Measurements from ENCODE around the gene ARID5B. TPM values are rescaled to one million over a fixed set of nuclear protein-coding genes. Genes with fewer than 3 reads are reported as not detected.

The ARID5B gene
- total and polyA plus RNA-seq, 2 of the 4 experiments (the other 2 are of a cell fraction): 41.0 to 125 TPM

GRCh38 chr10:62053860-62054259 is 152.4 kb downstream of the ARID5B start:
- Histone ChIP-seq H3K4ac (ENCODE audit: low read depth, low read length) (no peak overlapping the region; the same call in 1 of the 2 replicates), H2AFZ (replicated peaks; ENCODE audit: low read length, poor library complexity) (no peak overlapping the region), H3K18ac (ENCODE audit: low read depth, low read length) (no peak overlapping the region; the same call in 1 of the 2 replicates), H2AK9ac (replicated peaks; ENCODE audit: low read depth, low read length, poor library complexity) (no peak overlapping the region), H2BK120ac (ENCODE audit: low read depth, low read length) (no peak overlapping the region), H2BK15ac (ENCODE audit: low read depth, low read length) (no peak overlapping the region), H3K4me3 (ENCODE audit: insufficient read depth, low read depth, low read length) (peak overlapping the region; percentile 31), H3K23ac (ENCODE audit: low read depth, low read length) (no peak overlapping the region; the same call in 1 of the 2 replicates), H3K9me1 (ENCODE audit: insufficient read depth, low read length) (peaks cover 19% of the 10 kb centered on the region), H2BK5ac (ENCODE audit: low read depth, low read length, poor library complexity, severe bottlenecking) (peak overlapping the region; percentile 62), H3K36me3 (ENCODE audit: control insufficient read depth, insufficient read depth, low read length) (peaks cover 74% of the 10 kb centered on the region), H3K4me2 (ENCODE audit: low read depth, low read length) (peak overlapping the region; percentile 100), H3K9me3 (ENCODE audit: control insufficient read depth, insufficient read depth, low read length) (no peaks in the 10 kb centered on the region), H3K27ac (ENCODE audit: insufficient read depth, low read length) (peak overlapping the region; percentile 96; the same call in 1 of the 2 replicates), H4K20me1 (ENCODE audit: insufficient read depth, low read length) (peaks cover 74% of the 10 kb centered on the region), H2AK5ac (ENCODE audit: low read depth, low read length) (no peak overlapping the region), H2BK20ac (ENCODE audit: low read depth, low read length) (no peak overlapping the region), H3K4me1 (ENCODE audit: control insufficient read depth, insufficient read depth, low read length) (peaks cover 24% of the 10 kb centered on the region), H3K14ac (replicated peaks; ENCODE audit: low read depth, low read length) (0 out of 2 replicates have a peak overlapping the region, but pooled peaks have one; percentile 30), H3K79me1 (ENCODE audit: low read depth in 1 of 2, low read length in 2 of 2) (peaks cover 0 to 59% of the 10 kb centered on the region in 2 experiments; a peak in 2 of 4 replicates), H4K5ac (ENCODE audit: low read depth, low read length) (no peak overlapping the region), H4K91ac (ENCODE audit: insufficient read depth, low read depth, low read length) (no peak overlapping the region), H3K27me3 (ENCODE audit: control insufficient read depth, insufficient read depth, low read length) (no peaks in the 10 kb centered on the region), H4K8ac (ENCODE audit: low read depth in 2 of 2, low read length in 2 of 2) (no peak overlapping the region), H3K56ac (ENCODE audit: extremely low read depth, insufficient read depth, low read length) (no peak overlapping the region), H3K9ac (ENCODE audit: low read depth, low read length) (peak overlapping the region; percentile 21; the same call in 1 of the 2 replicates)
- BruUV-seq (replicated peaks): no TSS peak
- dilution Hi-C loops (cut with HindIII; ENCODE audit: low sequenced_read_pairs, unreplicated experiment): no loop called here
- ChIA-PET POLR2A (ENCODE audit: unreplicated experiment) (interaction anchor here (0.6 to 1.6 kb wide), 3 partner anchors 25 to 43 kb away, joined by 3 to 5 read pairs (median 3); no protein-coding TSS in a partner anchor), CTCF (interaction anchor here (0.6 to 2.7 kb wide), 4 partner anchors 8 to 191 kb away, joined by 3 to 8 read pairs (median 3); no protein-coding TSS in a partner anchor)
- intact Hi-C loops (cut with micrococcal nuclease): loop anchor here (10.0 kb wide), 2 partner anchors 299 to 1239 kb away; no protein-coding TSS in a partner anchor
- DNase-seq: no peak
- WGBS, 2 experiments (ENCODE audit: extremely low coverage in 2 of 2, insufficient read length in 1 of 2): no CpG with 5 or more reads among the region's 2 CpGs
- no peak for ATAC-seq (ENCODE audit: low read depth)
- in situ Hi-C loops (cut with MboI; ENCODE audit: low sequenced_read_pairs): loop anchor here (5.0 kb wide), 1 partner anchor 152 kb away; the partner anchor contains the start of gene ARID5B
- peak; percentile 60; the same call in 1 of the 2 replicates for TF ChIP-seq MAFK (IDR thresholded peaks at IDR 0.05; ENCODE audit: low read depth, low read length)
- TF ChIP-seq MAZ (IDR thresholded peaks at IDR 0.05; ENCODE audit: borderline replicate concordance, low read depth, low read length): no peak
